Muscle of back (tissue), 11 donors: ENCODE data around the gene PAK1. TPM values are rescaled to one million over a fixed set of nuclear protein-coding genes. Genes with fewer than 3 reads are reported as not detected.
"Not testable (repeated sequence)": the region's sequence is repeated elsewhere in the genome, so short reads cannot be mapped to it uniquely, and the experiment has no call there.

Experiments used
- DNase-seq, 3 donors: peaks; one replicate each; pipeline versions ENCODE4 v3.0.0 to v3.0.0-alpha.2; 2013
- polyA plus RNA-seq, 10 donors: library from polyadenylated mRNA; unstranded; fragments of 120-200 nt; gene quantifications; one replicate each; pipeline ENCODE4 v1.2.1, GENCODE V29; 2013; ENCODE audit not compliant: insufficient read length in 10 of 10

The PAK1 gene
- polyA plus RNA-seq, 10 donors, result 53.7 to 106 (median 83.1) TPM

GRCh38 chr11:77309401-77310085, 164.4 kb downstream of the PAK1 start:
- DNase-seq, result peak in 2 of 3 donors; percentile 4 to 26

DNA sequence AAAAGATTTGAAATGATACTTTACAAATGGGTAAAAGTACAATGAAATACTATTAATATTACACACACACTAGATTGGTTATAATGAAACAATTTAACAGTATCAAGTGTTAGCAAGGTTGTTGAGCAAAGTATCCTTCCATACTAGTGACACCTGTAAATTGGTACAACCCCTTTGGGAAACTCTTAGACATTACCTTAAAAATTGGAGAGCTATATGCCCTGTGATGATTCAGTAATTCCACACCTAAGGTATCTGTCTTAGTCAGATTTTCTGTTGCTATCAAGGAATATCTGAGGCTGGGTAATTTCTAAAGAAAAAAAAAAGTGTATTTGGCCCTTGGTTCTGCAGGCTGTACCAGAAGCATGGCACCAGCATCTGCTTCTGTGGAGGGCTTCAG, 165.1 kb downstream of the PAK1 start:
- no peak for DNase-seq

DNA sequence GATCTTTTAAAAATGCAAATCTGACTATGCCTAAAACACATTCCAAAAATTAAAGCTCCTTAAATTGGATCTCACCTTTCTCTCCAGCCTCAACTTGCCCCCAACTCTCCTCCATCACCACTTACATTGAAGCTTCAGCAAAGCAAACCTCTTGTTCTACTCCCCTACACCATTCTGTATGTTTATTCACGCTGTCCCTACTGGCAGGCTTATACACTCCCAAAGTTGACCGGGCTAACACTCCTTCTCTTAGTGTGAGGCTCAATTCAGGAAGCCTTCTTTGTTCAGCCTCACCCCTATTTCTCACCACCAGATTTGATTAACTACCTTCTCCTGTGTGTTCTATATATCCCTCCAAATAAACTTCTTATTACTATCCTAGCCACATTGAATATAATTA, 170.6 kb downstream of the PAK1 start:
- no peak for DNase-seq

DNA sequence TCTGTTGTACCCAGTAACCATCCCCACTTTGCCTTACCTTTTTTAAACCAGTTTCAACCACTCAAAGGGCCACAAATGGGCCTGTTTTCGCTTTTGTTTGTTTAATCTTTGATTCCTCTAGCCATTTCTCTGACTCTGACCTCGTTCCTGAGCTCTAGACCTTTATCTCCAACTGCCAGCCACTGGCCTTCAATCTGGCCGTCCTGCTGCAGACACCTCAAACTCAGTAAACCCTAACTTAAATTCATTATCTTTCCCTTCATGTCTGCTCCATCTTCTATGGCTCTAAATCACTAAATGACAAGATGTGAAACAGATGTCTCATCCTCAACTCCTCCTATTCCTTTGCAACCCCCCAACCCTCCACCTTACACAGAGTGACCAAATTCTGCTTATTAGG, 171.1 kb downstream of the PAK1 start:
- DNase-seq, result no peak

DNA sequence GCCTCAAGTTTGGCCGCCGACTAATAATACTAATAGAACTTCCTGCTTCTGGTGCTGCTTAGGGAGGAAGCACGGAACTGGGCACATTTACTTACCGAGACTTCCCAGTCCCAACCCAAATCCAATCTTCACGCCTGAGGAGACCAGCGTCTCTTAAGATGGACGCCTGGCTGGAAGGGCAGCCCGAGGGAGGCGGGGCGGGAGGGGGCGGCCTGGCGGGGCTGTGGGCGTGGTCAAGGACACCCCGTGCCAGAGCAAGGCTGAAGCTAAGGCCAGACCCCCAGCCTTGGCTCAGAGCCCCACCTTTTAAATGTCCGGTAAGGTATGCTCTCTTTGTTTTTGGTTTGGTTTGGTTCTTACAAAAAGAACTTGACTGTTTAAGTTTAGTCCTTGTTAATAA, 172.4 kb downstream of the PAK1 start, which contains the start of gene GDPD4:
TSS of gene GDPD4 (minus strand) at position 177 of the 400 bp plus-strand sequence. CDS start 16,549 bp downstream, outside the sequence.
- DNase-seq, result no peak

DNA sequence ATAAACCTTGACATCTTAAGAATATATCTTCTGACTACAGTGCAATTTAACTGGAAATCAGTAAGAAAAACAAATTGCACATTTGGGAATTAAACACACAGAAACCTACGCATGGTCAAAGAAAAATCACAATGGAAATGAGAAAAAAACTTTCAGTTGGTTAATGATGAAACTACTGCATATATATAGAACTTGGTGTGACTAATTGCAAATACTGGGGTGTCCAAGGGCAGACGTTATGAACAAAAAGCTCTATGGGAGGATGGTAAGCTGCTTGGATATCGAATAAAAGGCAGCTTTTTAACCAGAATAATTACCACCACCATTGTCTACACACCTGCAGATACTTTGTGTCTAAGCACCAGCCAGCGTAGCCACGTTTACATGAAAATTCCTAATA, 173.2 kb downstream of the PAK1 start:
- DNase-seq, result no peak

GRCh38 chr11:77300028-77300427, 173.9 kb downstream of the PAK1 start:
- not testable (repeated sequence) for DNase-seq

DNA sequence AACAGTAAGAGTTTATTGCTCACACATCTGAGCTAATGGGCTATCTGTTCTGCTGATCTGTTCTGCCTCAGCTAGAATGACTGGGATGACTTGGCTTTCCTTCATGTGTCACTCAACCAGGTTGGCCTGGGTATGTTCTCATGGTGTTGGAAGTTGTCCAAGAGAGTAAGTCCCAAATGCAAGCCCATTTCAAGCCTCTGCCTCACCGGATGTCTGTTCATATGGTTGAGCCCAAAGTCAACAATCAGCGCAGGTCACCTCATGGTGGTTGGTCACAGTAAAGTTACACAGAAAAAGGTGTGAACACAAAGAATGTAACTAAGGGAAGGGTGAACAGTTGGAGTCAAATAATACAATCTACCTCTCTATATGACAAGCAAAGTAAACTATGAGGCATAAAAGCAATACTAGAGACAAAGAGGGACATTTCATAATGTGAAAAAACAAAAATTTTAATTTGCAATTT, 174.3 kb downstream of the PAK1 start:
- no peak for DNase-seq

- DNase-seq, result no peak
These were observed 179.9 kb downstream of the PAK1 start for GRCh38 chr11:77294040-77294439.

DNA sequence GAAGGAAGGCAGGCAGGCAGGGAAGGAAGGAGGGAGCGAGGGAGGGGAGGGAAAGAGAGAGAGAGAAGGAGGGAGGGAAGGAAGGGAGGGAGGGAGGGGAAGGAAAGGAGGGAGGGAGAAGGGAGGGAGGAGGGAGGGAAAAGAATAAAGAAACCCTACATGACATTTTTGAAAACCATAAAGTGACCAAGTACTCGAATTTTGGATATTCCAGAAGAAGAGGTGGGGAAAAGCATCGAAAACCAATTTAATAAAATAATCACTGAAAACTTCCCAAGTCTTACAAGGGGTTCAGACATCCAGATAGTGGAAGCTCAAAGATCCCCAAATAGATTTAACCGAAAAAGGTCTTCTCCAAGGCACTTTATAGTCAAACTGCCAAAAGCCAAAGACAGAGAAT, 184.2 kb downstream of the PAK1 start:
- DNase-seq, result no peak

DNA sequence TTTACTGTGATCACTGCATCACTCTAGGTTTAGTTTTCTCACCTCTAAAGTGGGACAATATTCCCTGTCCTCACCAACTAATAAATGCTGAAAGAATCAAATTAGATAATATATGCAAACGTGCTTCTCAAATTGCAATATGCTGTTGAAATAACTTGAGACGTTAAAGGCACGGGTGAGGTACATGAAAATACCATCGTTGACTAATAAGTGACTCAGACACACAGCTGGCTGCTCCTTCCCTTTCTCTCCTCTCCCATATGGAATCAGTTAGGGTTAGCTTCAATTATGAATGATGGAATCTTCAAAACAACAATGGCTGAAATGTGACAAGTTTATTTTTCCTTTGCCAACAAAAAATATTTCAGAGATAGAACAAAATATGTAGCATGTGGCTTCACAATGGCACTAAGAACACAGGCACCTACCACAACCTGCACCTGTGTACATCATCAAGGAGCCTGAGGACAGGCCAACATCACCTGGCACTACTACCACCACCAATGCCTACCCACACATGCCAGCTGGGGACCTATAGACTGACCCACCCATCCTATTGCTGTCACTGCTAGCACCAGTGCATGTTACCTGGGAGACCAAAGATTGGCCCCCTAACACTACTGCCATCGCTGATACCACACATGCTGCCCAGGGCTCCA, 186.2 kb downstream of the PAK1 start:
- DNase-seq, result peak in 2 of 3 donors; percentile 7 to 72

- DNase-seq, result no peak
These were observed 186.8 kb downstream of the PAK1 start for GRCh38 chr11:77287136-77287535.

- no peak for DNase-seq
These were observed 189.1 kb downstream of the PAK1 start for GRCh38 chr11:77284476-77285468.

- no peak for DNase-seq
These were observed 190.8 kb downstream of the PAK1 start for GRCh38 chr11:77283101-77283500.

- no peak for DNase-seq
These were observed 195.0 kb downstream of the PAK1 start for GRCh38 chr11:77278595-77279506.

GRCh38 chr11:77276271-77276670, 197.6 kb downstream of the PAK1 start:
- no peak for DNase-seq

Other genes starting within 250 kb of the PAK1 start
- gene GDPD4, start 172.4 kb downstream of the PAK1 start, polyA plus RNA-seq, result 1 to 10 TPM in 1 of 10 donors, under 1 TPM in 8, not detected in 1; 0.15 to 2.3 (median 0.41) TPM
- 1 to 10 TPM in 8 of 10 donors, under 1 TPM in 2; 0.92 to 2.3 (median 1.5) TPM for gene AQP11, start 115.9 kb upstream of the PAK1 start, polyA plus RNA-seq
- 100 to 1,000 TPM; 108 to 153 (median 124) TPM for gene CLNS1A, start 163.7 kb upstream of the PAK1 start, polyA plus RNA-seq